Spleen (tissue), 11 donors: Measurements from ENCODE around the gene MYO1D. TPM values are rescaled to one million over a fixed set of nuclear protein-coding genes. Genes with fewer than 3 reads are reported as not detected.

ENCODE experiments used
- DNase-seq: peaks from one replicate; pipeline ENCODE4 v3.0.0-alpha.2; 2020
- H3K27ac ChIP-seq, 8 donors: fragments of 200-600 bp; sonication (generic) in 7 of 8; 1 replicate in 4 of 8; 2 replicates in 4 of 8; pipeline versions ENCODE4 v1.5.0 to v1.8.0; 2016 to 2021; ENCODE audit warnings: inconsistent platforms in 4 of 8, mild to moderate bottlenecking in 4 of 8, moderate library complexity in 1 of 8
- H3K27me3 ChIP-seq, 7 donors: fragments of 200-600 bp; sonication (generic) in 6 of 7; replicated peaks in 1 of 7; 1 replicate in 4 of 7; 2 replicates in 3 of 7; pipeline versions ENCODE4 v1.5.0 to v1.8.0; 2016 to 2021; ENCODE audit warnings: inconsistent platforms in 3 of 7, mild to moderate bottlenecking in 1 of 7
- H3K36me3 ChIP-seq, 6 donors: fragments of 200-600 bp; sonication (generic) in 5 of 6; 1 replicate in 4 of 6; 2 replicates in 2 of 6; pipeline versions ENCODE4 v1.5.0 to v1.8.0; 2016 to 2021; ENCODE audit warnings: inconsistent platforms in 2 of 6
- H3K4me1 ChIP-seq, 6 donors: fragments of 200-600 bp; sonication (generic) in 5 of 6; 1 replicate in 3 of 6; 2 replicates in 3 of 6; pipeline versions ENCODE4 v1.5.0 to v1.8.0; 2016 to 2021; ENCODE audit warnings: inconsistent platforms in 3 of 6
- H3K4me3 ChIP-seq, 8 donors: fragments of 200-600 bp; sonication (generic) in 7 of 8; 1 replicate in 4 of 8; 2 replicates in 4 of 8; pipeline versions ENCODE4 v1.5.0 to v1.8.0; 2016 to 2021; ENCODE audit warnings: inconsistent platforms in 4 of 8, mild to moderate bottlenecking in 4 of 8, moderate library complexity in 2 of 8
- H3K9me3 ChIP-seq, 8 donors: fragments of 200-600 bp; sonication (generic) in 7 of 8; 1 replicate in 4 of 8; 2 replicates in 4 of 8; pipeline versions ENCODE4 v1.5.0 to v1.8.0; 2016 to 2021; ENCODE audit warnings: inconsistent platforms in 4 of 8
- CTCF ChIP-seq, 11 experiments: fragments of 200-600 bp in 7 of 11; fragments of 450-650 bp in 4 of 11; sonication (generic) in 4 of 11; IDR thresholded peaks in 8 of 11; conservative IDR thresholded peaks in 3 of 11; 1 replicate in 7 of 11; 2 replicates in 4 of 11; pipeline versions ENCODE4 v1.4.0 to v1.8.0; 2016 to 2021; ENCODE audit warnings: antibody characterized with exemption in 11 of 11, inconsistent platforms in 4 of 11, mild to moderate bottlenecking in 1 of 11
- POLR2A ChIP-seq, 3 donors: fragments of 450-650 bp; IDR thresholded peaks; one replicate each; pipeline ENCODE4 v1.5.1; 2017; ENCODE audit warnings: antibody characterized with exemption in 3 of 3, mild to moderate bottlenecking in 1 of 3
- POLR2AphosphoS5 ChIP-seq, 3 donors: sonication (generic); formaldehyde crosslinking; IDR thresholded peaks; one replicate each; pipeline ENCODE4 v1.5.1; 2017; ENCODE audit warnings: antibody characterized with exemption in 3 of 3
- WGBS, 5 donors: extraction: QIAGEN DNeasy Blood & Tissue Kit in 3 of 5; methylation state at CpG; one replicate each; pipeline versions ENCODE4 v1.1.5 to v1.1.7; 2013 to 2018; 5-methylcytosine and 5-hydroxymethylcytosine counted together
- intact Hi-C: fragments of 100-400 bp; cut with DNase I; formaldehyde crosslinking; loops from one replicate; pipeline ENCODE4 v1.15.0; 2023; ENCODE audit warnings: low total_unique reads
- polyA plus RNA-seq, 3 donors: library from polyadenylated mRNA; stranded (reverse); fragments of 200-250 nt; gene quantifications; one replicate each; pipeline ENCODE4 v1.2.1, GENCODE V29; 2013
- total RNA-seq, 7 donors: library from RNA; depleted of rRNA in 3 of 7; stranded (reverse); fragments of >200 nt in 3 of 7; fragmentation: NEBNext Ultra II Directional in 4 of 7; extraction: Animal tissue kit (Norgen Biotek cat#: 25700) in 4 of 7; gene quantifications; one replicate each; pipeline versions ENCODE4 v1.1.0 to v1.2.1, GENCODE V29; 2016 to 2021
- donor health status: healthy with polysubstance abuse.
- donor health status: DM: no; HTN: no; CAD: no; lungs with moderate emphysema.
- donor health status: DM: no; HTN: no; CAD: no.
- donor health status: Bipolar disorder and iron deficiency.
- donor health status: healthy.
- donor health status: DM: no; HTN: no; CAD: no.
- donor health status: DM: yes; HTN: yes; CAD: no.

MYO1D gene
- total and polyA plus RNA-seq, 10 donors = 2.3 to 36.4 (median 23.4) TPM

DNA sequence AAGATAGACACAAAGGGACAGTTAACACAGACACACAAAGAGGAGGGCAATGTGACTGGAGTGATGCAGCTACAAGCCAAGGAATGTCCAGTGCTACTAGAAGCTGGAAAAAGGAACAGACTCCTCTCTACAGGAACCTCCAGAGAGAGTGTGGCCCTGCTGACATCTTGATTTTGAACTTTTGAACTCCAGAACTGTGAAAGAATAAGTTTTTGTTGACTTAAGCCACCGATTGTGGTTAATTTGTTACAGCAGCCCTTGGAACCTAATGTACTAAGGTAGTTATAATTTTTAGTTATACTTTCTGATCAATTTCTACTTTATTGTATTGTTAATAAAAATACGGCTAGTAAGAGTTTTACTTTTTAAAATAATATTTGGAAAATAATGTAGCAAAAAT lies 129.1 kb downstream of the MYO1D start:
- no peak overlapping the region for H3K4me3 ChIP-seq
- no peak overlapping the region for H3K27ac ChIP-seq
- TF ChIP-seq POLR2A (IDR thresholded peaks at IDR 0.05) = no peak
- intact Hi-C loops = no loop called here
- DNase-seq = no peak
- H3K4me1 ChIP-seq = peaks cover 0 to 9% (median 5%) of the 10 kb centered on the region in 6 donors
- H3K27me3 ChIP-seq = no peaks in the 10 kb centered on the region
- 85 to 93% (median 92%) methylated on average over 2 of the region's 2 CpGs for WGBS, 5 donors
- H3K9me3 ChIP-seq = no peaks in the 10 kb centered on the region
- H3K36me3 ChIP-seq = peaks cover 0 to 14% (median 0%) of the 10 kb centered on the region in 6 donors

- intact Hi-C loops = no loop called here
- Histone ChIP-seq H3K27me3 (no peaks in the 10 kb centered on the region), H3K4me3 (no peak overlapping the region), H3K4me1 (peaks cover 0 to 16% (median 7%) of the 10 kb centered on the region in 6 donors), H3K27ac (no peak overlapping the region), H3K36me3 (peaks cover 0 to 12% (median 0%) of the 10 kb centered on the region in 6 donors), H3K9me3 (no peaks in the 10 kb centered on the region)
- TF ChIP-seq POLR2A (IDR thresholded peaks at IDR 0.05) = no peak
- TF ChIP-seq POLR2AphosphoS5 (IDR thresholded peaks at IDR 0.05) = no peak
- no peak for TF ChIP-seq CTCF (IDR thresholded peaks at IDR 0.05 in 8 of 11, conservative IDR thresholded peaks at IDR 0.05 in 3 of 11)
- whole genome bisulfite sequencing, 5 donors = 85 to 93% (median 91%) methylated on average over 2 of the region's 2 CpGs
- no peak for DNase-seq
Measured at GRCh38 chr17:32746698-32747097, 130.2 kb downstream of the MYO1D start.

- 88 to 97% (median 96%) methylated on average over 2 of the region's 2 CpGs for WGBS, 5 donors
- no peaks in the 10 kb centered on the region for H3K9me3 ChIP-seq
- H3K4me3 ChIP-seq = no peak overlapping the region
- no peaks in the 10 kb centered on the region for H3K27me3 ChIP-seq
- no peak for DNase-seq
- H3K4me1 ChIP-seq = peaks cover 0 to 16% (median 7%) of the 10 kb centered on the region in 6 donors
- intact Hi-C loops = no loop called here
- no peak overlapping the region for H3K27ac ChIP-seq
- H3K36me3 ChIP-seq = peaks cover 0 to 12% (median 0%) of the 10 kb centered on the region in 6 donors
- TF ChIP-seq POLR2AphosphoS5 (IDR thresholded peaks at IDR 0.05) (no peak), POLR2A (IDR thresholded peaks at IDR 0.05) (no peak), CTCF (IDR thresholded peaks at IDR 0.05 in 8 of 11, conservative IDR thresholded peaks at IDR 0.05 in 3 of 11) (no peak)
Measured at GRCh38 chr17:32746280-32746679, 130.6 kb downstream of the MYO1D start.

- DNase-seq = no peak
- 57 to 71% (median 59%) methylated on average over 4 of the region's 4 CpGs for WGBS, 5 donors
- H3K27me3 ChIP-seq = no peaks in the 10 kb centered on the region
- H3K4me1 ChIP-seq = peaks cover 0 to 16% (median 7%) of the 10 kb centered on the region in 6 donors
- peaks cover 0 to 12% (median 0%) of the 10 kb centered on the region in 6 donors for H3K36me3 ChIP-seq
- H3K27ac ChIP-seq = peak overlapping the region in 2 of 8 donors; percentile 16 to 47
- intact Hi-C loops = no loop called here
- H3K4me3 ChIP-seq = no peak overlapping the region
- TF ChIP-seq POLR2AphosphoS5 (IDR thresholded peaks at IDR 0.05) (no peak), CTCF (IDR thresholded peaks at IDR 0.05 in 8 of 11, conservative IDR thresholded peaks at IDR 0.05 in 3 of 11) (no peak), POLR2A (IDR thresholded peaks at IDR 0.05) (no peak)
- no peaks in the 10 kb centered on the region for H3K9me3 ChIP-seq
Measured at GRCh38 chr17:32742681-32743538, 134.0 kb downstream of the MYO1D start.
